Thoracic aorta (tissue), 2 donors: Measurements from ENCODE around the gene IL3. TPM values are rescaled to one million over a fixed set of nuclear protein-coding genes. Genes with fewer than 3 reads are reported as not detected.

Experiments
- ATAC-seq: fragments of 150-250 bp; one replicate; pipeline ENCODE4 v1.8.0; 2017; ENCODE audit warnings: low read depth; ENCODE audit not compliant: insufficient number of reproducible peaks, low FRiP score
- DNase-seq: peaks from one replicate; pipeline ENCODE4 v3.0.0-alpha.2; 2020; ENCODE audit warnings: low spot score
- H3K27ac ChIP-seq, 2 donors: fragments of 200-600 bp; sonication (generic); 1 replicate in 1 of 2; 2 replicates in 1 of 2; pipeline ENCODE4 v1.5.1; 2016; ENCODE audit warnings: mild to moderate bottlenecking in 2 of 2, moderate library complexity in 2 of 2
- H3K27me3 ChIP-seq: fragments of 200-600 bp; sonication (generic); replicated peaks from 2 replicates; pipeline ENCODE4 v1.6.0; 2016; ENCODE audit warnings: mild to moderate bottlenecking; ENCODE audit not compliant: insufficient read depth
- H3K36me3 ChIP-seq: fragments of 200-600 bp; sonication (generic); one replicate; pipeline ENCODE4 v1.5.1; 2016
- H3K4me1 ChIP-seq, 2 donors: fragments of 200-600 bp; sonication (generic); 1 replicate in 1 of 2; 2 replicates in 1 of 2; pipeline versions ENCODE4 v1.5.1 to v1.6.0; 2016; ENCODE audit warnings: low read depth in 2 of 2, mild to moderate bottlenecking in 1 of 2; ENCODE audit not compliant: control insufficient read depth in 1 of 2
- H3K4me3 ChIP-seq: fragments of 200-600 bp; sonication (generic); 2 replicates; pipeline ENCODE4 v1.5.1; 2016; ENCODE audit warnings: mild to moderate bottlenecking
- H3K9me3 ChIP-seq: fragments of 200-600 bp; sonication (generic); 2 replicates; pipeline ENCODE4 v1.5.1; 2016
- CTCF ChIP-seq: fragments of 200-600 bp; sonication (generic); IDR thresholded peaks from one replicate; pipeline ENCODE4 v1.5.1; 2019; ENCODE audit warnings: antibody characterized with exemption
- total RNA-seq, 2 donors: library from RNA; depleted of rRNA; stranded (reverse); fragments of >200 nt; gene quantifications; one replicate each; pipeline versions ENCODE4 v1.1.0 to v1.2.3, GENCODE V29; 2016

IL3 gene
- total RNA-seq, 2 donors from 2014 or later, result not detected

GRCh38 chr5:132019337-132019736, 41.1 kb upstream of the IL3 start:
- ATAC-seq (no peak), DNase-seq (no peak)
- Histone ChIP-seq H3K9me3 (no peaks in the 10 kb centered on the region), H3K27me3 (no peaks in the 10 kb centered on the region), H3K4me1 (no peaks in the 10 kb centered on the region), H3K4me3 (no peak overlapping the region), H3K36me3 (no peaks in the 10 kb centered on the region), H3K27ac (no peak overlapping the region)
- TF ChIP-seq CTCF, result no peak

GRCh38 chr5:132019857-132020555, 40.4 kb upstream of the IL3 start:
- Histone ChIP-seq H3K4me1 (no peaks in the 10 kb centered on the region), H3K27me3 (no peaks in the 10 kb centered on the region), H3K27ac (no peak overlapping the region), H3K9me3 (no peaks in the 10 kb centered on the region), H3K4me3 (no peak overlapping the region), H3K36me3 (no peaks in the 10 kb centered on the region)
- DNase-seq (no peak), ATAC-seq (no peak)
- no peak for TF ChIP-seq CTCF

GRCh38 chr5:132020568-132021339, 39.7 kb upstream of the IL3 start:
- H3K27ac ChIP-seq, result no peak overlapping the region
- H3K4me1 ChIP-seq, result no peaks in the 10 kb centered on the region
- no peaks in the 10 kb centered on the region for H3K27me3 ChIP-seq
- H3K4me3 ChIP-seq, result no peak overlapping the region
- ATAC-seq, result no peak
- no peak for DNase-seq
- H3K36me3 ChIP-seq, result no peaks in the 10 kb centered on the region
- no peaks in the 10 kb centered on the region for H3K9me3 ChIP-seq
- no peak for TF ChIP-seq CTCF

- no peaks in the 10 kb centered on the region for H3K27me3 ChIP-seq
Measured at GRCh38 chr5:132021654-132022053, 38.8 kb upstream of the IL3 start.

More at GRCh38 chr5:132021654-132022053, 38.8 kb upstream of the IL3 start:
- TF ChIP-seq CTCF, result no peak
- no peaks in the 10 kb centered on the region for H3K36me3 ChIP-seq
- ATAC-seq (no peak), DNase-seq (no peak)
- H3K4me3 ChIP-seq, result no peak overlapping the region
- H3K9me3 ChIP-seq, result no peaks in the 10 kb centered on the region
- no peak overlapping the region for H3K27ac ChIP-seq
- H3K4me1 ChIP-seq, result no peaks in the 10 kb centered on the region
